HepG2 (cell line): ENCODE measurements around the gene IFNLR1. TPM values are rescaled to one million over a fixed set of nuclear protein-coding genes. Genes with fewer than 3 reads are reported as not detected.

Experiments used
- GATAD1 ChIP-seq: IDR thresholded peaks from 2 replicates; pipeline ENCODE4 v1.6.1; 2016; ENCODE audit warnings: missing genetic modification reagents, missing compliant biosample characterization
- MAFK ChIP-seq, 2 experiments: IDR thresholded peaks in 1 of 2; conservative IDR thresholded peaks in 1 of 2; 2 replicates each; pipeline ENCODE4 v1.6.1; 2011; ENCODE audit warnings: improper control_type of control experiment in 2 of 2, low read length in 2 of 2
- MED13 ChIP-seq: sonication (generic); formaldehyde crosslinking; IDR thresholded peaks from 2 replicates; pipeline ENCODE4 v1.5.0; 2020; ENCODE audit warnings: missing genetic modification reagents
- MEIS2 ChIP-seq: sonication (generic); formaldehyde crosslinking; IDR thresholded peaks from 2 replicates; pipeline ENCODE4 v1.9.0; 2021; ENCODE audit warnings: mild to moderate bottlenecking, missing genetic modification reagents
- NR2F6 ChIP-seq, 2 experiments: IDR thresholded peaks; 2 replicates each; pipeline ENCODE4 v1.6.1; 2016; ENCODE audit warnings: antibody characterized with exemption in 1 of 2, mild to moderate bottlenecking in 1 of 2
- PITX1 ChIP-seq: sonication (generic); formaldehyde crosslinking; IDR thresholded peaks from 2 replicates; pipeline ENCODE4 v1.5.1; 2020; ENCODE audit warnings: mild to moderate bottlenecking, missing genetic modification reagents
- POLR2AphosphoS2 ChIP-seq: IDR thresholded peaks from 2 replicates; pipeline ENCODE4 v1.6.1; 2011; ENCODE audit warnings: low read depth, low read length, improper control_type of control experiment
- ZBTB7B ChIP-seq: sonication (generic); formaldehyde crosslinking; IDR thresholded peaks from 2 replicates; pipeline ENCODE4 v1.4.0; 2020; ENCODE audit warnings: missing genetic modification reagents
- ZFAT ChIP-seq: sonication (generic); formaldehyde crosslinking; conservative IDR thresholded peaks from 2 replicates; pipeline ENCODE4 v1.8.1; 2023; ENCODE audit warnings: missing genetic modification reagents, inconsistent platforms
- ZNF260 ChIP-seq: sonication (generic); formaldehyde crosslinking; IDR thresholded peaks from 2 replicates; pipeline ENCODE4 v1.4.0; 2020; ENCODE audit warnings: missing genetic modification reagents, low read depth, mild to moderate bottlenecking, borderline replicate concordance
- ZNF614 ChIP-seq: IDR thresholded peaks from 2 replicates; pipeline ENCODE4 v1.6.1; 2018; ENCODE audit warnings: missing biosample characterization, missing genetic modification reagents, inconsistent platforms, borderline replicate concordance
- ZNF720 ChIP-seq: sonication (generic); formaldehyde crosslinking; IDR thresholded peaks from 2 replicates; pipeline ENCODE4 v1.4.0; 2020; ENCODE audit warnings: missing genetic modification reagents
- polyA plus RNA-seq, 8 experiments: library from polyadenylated mRNA; depleted of rRNA in 3 of 8; stranded (reverse) in 7 of 8; unstranded in 1 of 8; fragments of >200 nt; fragmentation: Illumina TruSeq in 4 of 8; extraction: Trizol in 4 of 8; gene quantifications; 2 replicates each; pipeline versions ENCODE4 v1.2.1 to v1.2.3, GENCODE V29; 2011 to 2016; ENCODE audit warnings: low read depth in 4 of 8, missing spikeins in 1 of 8, mixed read lengths in 1 of 8; ENCODE audit not compliant: insufficient read depth in 1 of 8
- total RNA-seq, 5 experiments: library from RNA; depleted of rRNA; stranded (reverse); fragments of >200 nt; fragmentation: Illumina TruSeq; extraction: Trizol; gene quantifications; 2 replicates each; pipeline ENCODE4 v1.2.3, GENCODE V29; 2016; ENCODE audit warnings: low read depth in 1 of 5
- TF ChIP-seq, protein P1 (sequence below): sonication (generic); formaldehyde crosslinking; IDR thresholded peaks from 2 replicates; pipeline ENCODE4 v1.4.0; 2020; ENCODE audit warnings: missing genetic modification reagents
- TF ChIP-seq, protein P2 (sequence below): sonication (generic); formaldehyde crosslinking; IDR thresholded peaks from 2 replicates; pipeline ENCODE4 v1.5.1; 2020; ENCODE audit warnings: missing genetic modification reagents, mild to moderate bottlenecking, borderline replicate concordance
- TF ChIP-seq, protein P3 (sequence below): sonication (generic); formaldehyde crosslinking; IDR thresholded peaks from 2 replicates; pipeline ENCODE4 v1.5.1; 2020; ENCODE audit warnings: missing genetic modification reagents, mild to moderate bottlenecking, borderline replicate concordance
- TF ChIP-seq, protein P4 (sequence below): sonication (generic); formaldehyde crosslinking; IDR thresholded peaks from 2 replicates; pipeline ENCODE4 v1.4.0; 2020; ENCODE audit warnings: missing genetic modification reagents, borderline replicate concordance
- TF ChIP-seq, protein P5 (sequence below): sonication (generic); formaldehyde crosslinking; IDR thresholded peaks from 2 replicates; pipeline ENCODE4 v1.5.0; 2020; ENCODE audit warnings: missing genetic modification reagents, mild to moderate bottlenecking, borderline replicate concordance

IFNLR1 gene
- total and polyA plus RNA-seq, 2 of the 13 experiments (the other 11 are each of a cell fraction or from before 2014, with no cell fraction given): 3.8 to 8.5 TPM

DNA sequence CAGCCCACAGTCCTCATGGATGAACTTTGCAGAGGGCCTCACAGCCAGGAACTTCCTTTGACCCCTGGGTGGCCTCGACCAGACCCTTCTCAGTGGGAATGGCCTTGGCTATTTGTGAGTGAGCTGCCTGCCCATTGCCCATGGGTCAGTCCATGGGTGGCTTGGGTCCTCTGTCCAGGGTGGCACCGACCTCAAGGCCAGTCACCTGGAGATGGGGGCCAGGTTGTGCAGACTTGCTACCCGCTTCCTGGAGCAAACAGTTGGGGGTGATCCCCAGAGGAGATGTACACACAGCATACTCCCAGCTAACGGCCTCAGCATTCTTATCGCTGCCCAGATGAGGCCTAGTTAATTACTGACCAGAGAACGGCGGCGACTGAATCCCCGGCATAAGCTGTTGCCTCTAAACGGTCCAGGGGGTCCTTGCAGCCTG lies 23.1 kb upstream of the IFNLR1 start (continued):
- TF ChIP-seq, protein P1, sequence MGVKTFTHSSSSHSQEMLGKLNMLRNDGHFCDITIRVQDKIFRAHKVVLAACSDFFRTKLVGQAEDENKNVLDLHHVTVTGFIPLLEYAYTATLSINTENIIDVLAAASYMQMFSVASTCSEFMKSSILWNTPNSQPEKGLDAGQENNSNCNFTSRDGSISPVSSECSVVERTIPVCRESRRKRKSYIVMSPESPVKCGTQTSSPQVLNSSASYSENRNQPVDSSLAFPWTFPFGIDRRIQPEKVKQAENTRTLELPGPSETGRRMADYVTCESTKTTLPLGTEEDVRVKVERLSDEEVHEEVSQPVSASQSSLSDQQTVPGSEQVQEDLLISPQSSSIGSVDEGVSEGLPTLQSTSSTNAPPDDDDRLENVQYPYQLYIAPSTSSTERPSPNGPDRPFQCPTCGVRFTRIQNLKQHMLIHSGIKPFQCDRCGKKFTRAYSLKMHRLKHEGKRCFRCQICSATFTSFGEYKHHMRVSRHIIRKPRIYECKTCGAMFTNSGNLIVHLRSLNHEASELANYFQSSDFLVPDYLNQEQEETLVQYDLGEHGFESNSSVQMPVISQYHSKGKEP: no peak
- TF ChIP-seq, protein P2, sequence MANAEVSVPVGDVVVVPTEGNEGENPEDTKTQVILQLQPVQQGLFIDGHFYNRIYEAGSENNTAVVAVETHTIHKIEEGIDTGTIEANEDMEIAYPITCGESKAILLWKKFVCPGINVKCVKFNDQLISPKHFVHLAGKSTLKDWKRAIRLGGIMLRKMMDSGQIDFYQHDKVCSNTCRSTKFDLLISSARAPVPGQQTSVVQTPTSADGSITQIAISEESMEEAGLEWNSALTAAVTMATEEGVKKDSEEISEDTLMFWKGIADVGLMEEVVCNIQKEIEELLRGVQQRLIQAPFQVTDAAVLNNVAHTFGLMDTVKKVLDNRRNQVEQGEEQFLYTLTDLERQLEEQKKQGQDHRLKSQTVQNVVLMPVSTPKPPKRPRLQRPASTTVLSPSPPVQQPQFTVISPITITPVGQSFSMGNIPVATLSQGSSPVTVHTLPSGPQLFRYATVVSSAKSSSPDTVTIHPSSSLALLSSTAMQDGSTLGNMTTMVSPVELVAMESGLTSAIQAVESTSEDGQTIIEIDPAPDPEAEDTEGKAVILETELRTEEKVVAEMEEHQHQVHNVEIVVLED: no peak
- TF ChIP-seq, protein P3, sequence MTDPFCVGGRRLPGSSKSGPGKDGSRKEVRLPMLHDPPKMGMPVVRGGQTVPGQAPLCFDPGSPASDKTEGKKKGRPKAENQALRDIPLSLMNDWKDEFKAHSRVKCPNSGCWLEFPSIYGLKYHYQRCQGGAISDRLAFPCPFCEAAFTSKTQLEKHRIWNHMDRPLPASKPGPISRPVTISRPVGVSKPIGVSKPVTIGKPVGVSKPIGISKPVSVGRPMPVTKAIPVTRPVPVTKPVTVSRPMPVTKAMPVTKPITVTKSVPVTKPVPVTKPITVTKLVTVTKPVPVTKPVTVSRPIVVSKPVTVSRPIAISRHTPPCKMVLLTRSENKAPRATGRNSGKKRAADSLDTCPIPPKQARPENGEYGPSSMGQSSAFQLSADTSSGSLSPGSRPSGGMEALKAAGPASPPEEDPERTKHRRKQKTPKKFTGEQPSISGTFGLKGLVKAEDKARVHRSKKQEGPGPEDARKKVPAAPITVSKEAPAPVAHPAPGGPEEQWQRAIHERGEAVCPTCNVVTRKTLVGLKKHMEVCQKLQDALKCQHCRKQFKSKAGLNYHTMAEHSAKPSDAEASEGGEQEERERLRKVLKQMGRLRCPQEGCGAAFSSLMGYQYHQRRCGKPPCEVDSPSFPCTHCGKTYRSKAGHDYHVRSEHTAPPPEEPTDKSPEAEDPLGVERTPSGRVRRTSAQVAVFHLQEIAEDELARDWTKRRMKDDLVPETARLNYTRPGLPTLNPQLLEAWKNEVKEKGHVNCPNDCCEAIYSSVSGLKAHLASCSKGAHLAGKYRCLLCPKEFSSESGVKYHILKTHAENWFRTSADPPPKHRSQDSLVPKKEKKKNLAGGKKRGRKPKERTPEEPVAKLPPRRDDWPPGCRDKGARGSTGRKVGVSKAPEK (CRISPR knock-in tag): no peak
- 0 out of 2 replicates have a peak, but pooled peaks have one; percentile 14 for TF ChIP-seq ZNF614 (CRISPR knock-in tag)
- no peak for TF ChIP-seq ZFAT (CRISPR knock-in tag)
- TF ChIP-seq POLR2AphosphoS2: no peak
- peak; percentile 67; the same call in 1 of the 2 replicates for TF ChIP-seq NR2F6 (IDR thresholded peaks at IDR 0.05)
- TF ChIP-seq NR2F6 (CRISPR knock-in tag; IDR thresholded peaks at IDR 0.05): no peak; the same call in 1 of the 2 replicates
- no peak for TF ChIP-seq ZNF260
- TF ChIP-seq, protein P4, sequence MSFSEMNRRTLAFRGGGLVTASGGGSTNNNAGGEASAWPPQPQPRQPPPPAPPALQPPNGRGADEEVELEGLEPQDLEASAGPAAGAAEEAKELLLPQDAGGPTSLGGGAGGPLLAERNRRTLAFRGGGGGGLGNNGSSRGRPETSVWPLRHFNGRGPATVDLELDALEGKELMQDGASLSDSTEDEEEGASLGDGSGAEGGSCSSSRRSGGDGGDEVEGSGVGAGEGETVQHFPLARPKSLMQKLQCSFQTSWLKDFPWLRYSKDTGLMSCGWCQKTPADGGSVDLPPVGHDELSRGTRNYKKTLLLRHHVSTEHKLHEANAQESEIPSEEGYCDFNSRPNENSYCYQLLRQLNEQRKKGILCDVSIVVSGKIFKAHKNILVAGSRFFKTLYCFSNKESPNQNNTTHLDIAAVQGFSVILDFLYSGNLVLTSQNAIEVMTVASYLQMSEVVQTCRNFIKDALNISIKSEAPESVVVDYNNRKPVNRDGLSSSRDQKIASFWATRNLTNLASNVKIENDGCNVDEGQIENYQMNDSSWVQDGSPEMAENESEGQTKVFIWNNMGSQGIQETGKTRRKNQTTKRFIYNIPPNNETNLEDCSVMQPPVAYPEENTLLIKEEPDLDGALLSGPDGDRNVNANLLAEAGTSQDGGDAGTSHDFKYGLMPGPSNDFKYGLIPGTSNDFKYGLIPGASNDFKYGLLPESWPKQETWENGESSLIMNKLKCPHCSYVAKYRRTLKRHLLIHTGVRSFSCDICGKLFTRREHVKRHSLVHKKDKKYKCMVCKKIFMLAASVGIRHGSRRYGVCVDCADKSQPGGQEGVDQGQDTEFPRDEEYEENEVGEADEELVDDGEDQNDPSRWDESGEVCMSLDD (CRISPR knock-in tag): no peak
- peak; percentile 63; the same call in 1 of the 2 replicates for TF ChIP-seq PITX1 (CRISPR knock-in tag)
- TF ChIP-seq, protein P5, sequence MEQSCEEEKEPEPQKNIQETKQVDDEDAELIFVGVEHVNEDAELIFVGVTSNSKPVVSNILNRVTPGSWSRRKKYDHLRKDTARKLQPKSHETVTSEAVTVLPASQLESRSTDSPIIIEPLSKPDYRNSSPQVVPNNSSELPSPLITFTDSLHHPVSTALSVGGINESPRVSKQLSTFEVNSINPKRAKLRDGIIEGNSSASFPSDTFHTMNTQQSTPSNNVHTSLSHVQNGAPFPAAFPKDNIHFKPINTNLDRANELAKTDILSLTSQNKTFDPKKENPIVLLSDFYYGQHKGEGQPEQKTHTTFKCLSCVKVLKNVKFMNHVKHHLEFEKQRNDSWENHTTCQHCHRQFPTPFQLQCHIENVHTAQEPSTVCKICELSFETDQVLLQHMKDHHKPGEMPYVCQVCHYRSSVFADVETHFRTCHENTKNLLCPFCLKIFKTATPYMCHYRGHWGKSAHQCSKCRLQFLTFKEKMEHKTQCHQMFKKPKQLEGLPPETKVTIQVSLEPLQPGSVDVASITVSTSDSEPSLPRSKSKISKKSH (CRISPR knock-in tag): 0 out of 2 replicates have a peak, but pooled peaks have one; percentile 18
- no peak for TF ChIP-seq MEIS2 (CRISPR knock-in tag)
- TF ChIP-seq ZNF720 (CRISPR knock-in tag): no peak
- TF ChIP-seq MAFK (conservative IDR thresholded peaks at IDR 0.05 in 1 of 2, IDR thresholded peaks at IDR 0.05 in 1 of 2; ENCODE audit: low read length in 2 of 2): no peak
- TF ChIP-seq GATAD1: no peak
- TF ChIP-seq MED13: no peak
- TF ChIP-seq ZBTB7B (CRISPR knock-in tag): peak; percentile 66
